ENCODE measurements around the gene COL16A1.

- no peak for TF ChIP-seq EP300 (IDR thresholded peaks at IDR 0.05)
- TF ChIP-seq CTCF (IDR thresholded peaks at IDR 0.05), result no peak
Measured at GRCh38 chr1:31687601-31688000, 16.2 kb downstream of the COL16A1 start.
